ENCODE measurements around the gene ADRA1B. TPM values are rescaled to one million over a fixed set of nuclear protein-coding genes. Genes with fewer than 3 reads are reported as not detected.
"Not testable (repeated sequence)": the region's sequence is repeated elsewhere in the genome, so short reads cannot be mapped to it uniquely, and the experiment has no call there.

Gene ADRA1B
- total and polyA plus RNA-seq, 10 of the 15 experiments (the other 5 are each of a cell fraction or from before 2014, with no cell fraction given): 0.04 TPM; not detected in 9

GRCh38 chr5:160008529-160008876, 92.2 kb downstream of the ADRA1B start:
- POLR2A ChIA-PET: interaction anchor here (0.5 to 1.6 kb wide), 4 partner anchors 14 to 411 kb away, joined by 3 to 4 read pairs (median 4); partner anchors contain the start of genes PWWP2A and SLU7
- H3K27me3 ChIP-seq (replicated peaks in 1 of 2; ENCODE audit: control insufficient read depth in 2 of 2, insufficient read depth in 2 of 2, low read length in 1 of 2); H3K4me1 ChIP-seq (ENCODE audit: control insufficient read depth, insufficient read depth, low read length); H4K20me1 ChIP-seq (ENCODE audit: control insufficient read depth, insufficient read depth); BruUV-seq (replicated peaks); FAIRE-seq; H3K27ac ChIP-seq (ENCODE audit: control insufficient read depth, insufficient read depth); DNase-seq (ENCODE audit: low read depth, low spot score); H3K9me3 ChIP-seq (replicated peaks; ENCODE audit: control insufficient read depth, insufficient read depth, low read length); in situ Hi-C loops (cut with MboI); H3K4me2 ChIP-seq (ENCODE audit: control insufficient read depth, insufficient read depth); intact Hi-C loops (cut with micrococcal nuclease; ENCODE audit: unreplicated experiment); H3K9ac ChIP-seq (ENCODE audit: control insufficient read depth, insufficient read depth, low read length); H3K4me3 ChIP-seq; H3K36me3 ChIP-seq (ENCODE audit: control insufficient read depth in 2 of 2, insufficient read depth in 2 of 2, low read length in 1 of 2): not testable (repeated sequence)
- SMC1A ChIA-PET (ENCODE audit: uncharacterized antibody, unreplicated experiment): interaction anchor here (0.8 to 3.5 kb wide), 5 partner anchors 10 to 835 kb away, joined by 3 to 18 read pairs (median 4); no protein-coding TSS in a partner anchor
- RAD21 ChIA-PET (ENCODE audit: unreplicated experiment): interaction anchor here (1.0 to 1.6 kb wide), 3 partner anchors 13 to 191 kb away, joined by 3 to 10 read pairs (median 4); no protein-coding TSS in a partner anchor
- H2AFZ ChIP-seq (ENCODE audit: control insufficient read depth, low read depth, low read length): peak overlapping the region; percentile 90
- TF ChIP-seq MLLT1 (IDR thresholded peaks at IDR 0.05): peak; percentile 53
- CTCF ChIA-PET: interaction anchor here (0.7 to 7.3 kb wide), 3 partner anchors 13 to 556 kb away, joined by 3 to 63 read pairs (median 4); no protein-coding TSS in a partner anchor
- 80% methylated on average over 14 of the region's 14 CpGs for WGBS (ENCODE audit: insufficient coverage, insufficient replicate concordance, low lambda C conversion rate, missing lambda C conversion rate)
- H3K79me2 ChIP-seq (ENCODE audit: control insufficient read depth, insufficient read depth, low read length): peaks cover 28% of the 10 kb centered on the region
- ATAC-seq: peak; percentile 7

- Histone ChIP-seq H2AFZ (ENCODE audit: control insufficient read depth, low read depth, low read length) (peak within 1 kb of the TSS; percentile 90), H3K9ac (ENCODE audit: control insufficient read depth, insufficient read depth, low read length) (peak within 1 kb of the TSS; percentile 81), H4K20me1 (ENCODE audit: control insufficient read depth, insufficient read depth) (no peaks in the 10 kb centered on the region), H3K4me2 (ENCODE audit: control insufficient read depth, insufficient read depth) (peak within 1 kb of the TSS; percentile 79), H3K27ac (ENCODE audit: control insufficient read depth, insufficient read depth) (peak within 1 kb of the TSS; percentile 81), H3K9me3 (replicated peaks; ENCODE audit: control insufficient read depth, insufficient read depth, low read length) (no peaks in the 10 kb centered on the region), H3K36me3 (ENCODE audit: control insufficient read depth in 2 of 2, insufficient read depth in 2 of 2, low read length in 1 of 2) (no peaks in the 10 kb centered on the region), H3K27me3 (replicated peaks in 1 of 2; ENCODE audit: control insufficient read depth in 2 of 2, insufficient read depth in 2 of 2, low read length in 1 of 2) (no peaks in the 10 kb centered on the region), H3K79me2 (ENCODE audit: control insufficient read depth, insufficient read depth, low read length) (peaks cover 28% of the 10 kb centered on the region), H3K4me3 (peak within 1 kb of the TSS; percentile 86), H3K4me1 (ENCODE audit: control insufficient read depth, insufficient read depth, low read length) (no peaks in the 10 kb centered on the region)
- ChIA-PET CTCF (interaction anchor here (0.7 to 7.3 kb wide), 5 partner anchors 12 to 557 kb away, joined by 3 to 63 read pairs (median 3); no protein-coding TSS in a partner anchor), POLR2A (interaction anchor here (1.0 to 1.6 kb wide), 3 partner anchors 13 to 410 kb away, joined by 3 to 4 read pairs (median 4); partner anchors contain the start of genes PWWP2A and SLU7), RAD21 (ENCODE audit: unreplicated experiment) (interaction anchor here (0.7 to 1.6 kb wide), 5 partner anchors 13 to 564 kb away, joined by 3 to 10 read pairs (median 3); no protein-coding TSS in a partner anchor), SMC1A (ENCODE audit: uncharacterized antibody, unreplicated experiment) (interaction anchor here (0.6 to 3.5 kb wide), 8 partner anchors 9 to 836 kb away, joined by 3 to 18 read pairs (median 4); no protein-coding TSS in a partner anchor)
- ATAC-seq (peak; percentile 98), DNase-seq (ENCODE audit: low read depth, low spot score) (peak; percentile 98), FAIRE-seq (peak; percentile 98)
- WGBS (ENCODE audit: insufficient coverage, insufficient replicate concordance, low lambda C conversion rate, missing lambda C conversion rate): 2% methylated on average over 31 of the region's 31 CpGs
- BruUV-seq (replicated peaks): TSS peak; percentile 82
- intact Hi-C loops (cut with micrococcal nuclease; ENCODE audit: unreplicated experiment): no loop called here
- in situ Hi-C loops (cut with MboI): no loop called here
- TF ChIP-seq ZZZ3 (IDR thresholded peaks at IDR 0.05; ENCODE audit: control insufficient read depth, insufficient read length, low read depth): no peak
- TF ChIP-seq ZNF274 (IDR thresholded peaks at IDR 0.05; ENCODE audit: insufficient read depth, insufficient read length): no peak
- TF ChIP-seq CREB1 (IDR thresholded peaks at IDR 0.05; ENCODE audit: low read depth): peak; percentile 100
- peak in 1 of 2 experiments; percentile 73; a peak in 2 of 4 replicates for TF ChIP-seq SRF (IDR thresholded peaks at IDR 0.05; ENCODE audit: low read depth in 2 of 2, low read length in 2 of 2)
- TF ChIP-seq STAT1 (conservative IDR thresholded peaks at IDR 0.05): no peak
- peak; percentile 93 for TF ChIP-seq ATF3 (IDR thresholded peaks at IDR 0.05; ENCODE audit: borderline replicate concordance, extremely low read depth, low read depth, low read length)
- TF ChIP-seq STAT3 (IDR thresholded peaks at IDR 0.05; ENCODE audit: low read depth, low read length): no peak
- TF ChIP-seq ETV6 (conservative IDR thresholded peaks at IDR 0.05 in 1 of 2, IDR thresholded peaks at IDR 0.05 in 1 of 2; ENCODE audit: borderline replicate concordance in 1 of 2, low read depth in 1 of 2): no peak
- peak; percentile 89 for TF ChIP-seq MXI1 (IDR thresholded peaks at IDR 0.05; ENCODE audit: low read depth, low read length)
- no peak for TF ChIP-seq CHD4 (IDR thresholded peaks at IDR 0.05)
- no peak for TF ChIP-seq MLLT1 (IDR thresholded peaks at IDR 0.05)
These were observed 92.8 kb downstream of the ADRA1B start, which contains the start of gene TTC1 for GRCh38 chr5:160008877-160009590. TSS of gene TTC1 (plus strand) at chr5:160009139. CDS start at chr5:160010529, 1,390 bp downstream.
